Loucy (cell line): ENCODE results near the gene ITPK1.

Experiments used
- H2AFZ ChIP-seq: fragments of 200-600 bp; sonication (generic); 2 replicates; pipeline ENCODE4 v1.6.0; 2016; ENCODE audit warnings: antibody characterized with exemption, mild to moderate bottlenecking, low read length, moderate library complexity
- H3F3A ChIP-seq: fragments of 200-600 bp; 2 replicates; pipeline ENCODE4 v1.6.0; 2016; ENCODE audit warnings: antibody characterized with exemption, low read depth, mild to moderate bottlenecking
- H3K27me3 ChIP-seq: fragments of 200-600 bp; sonication (generic); 2 replicates; pipeline ENCODE4 v1.6.1; 2014; ENCODE audit warnings: low read length, mild to moderate bottlenecking; ENCODE audit not compliant: insufficient read depth, poor library complexity, severe bottlenecking
- H3K36me3 ChIP-seq: fragments of 200-600 bp; sonication (generic); 2 replicates; pipeline ENCODE4 v1.6.1; 2016; ENCODE audit warnings: low read length; ENCODE audit not compliant: insufficient read depth
- H3K4me1 ChIP-seq: fragments of 200-600 bp; sonication (generic); 2 replicates; pipeline ENCODE4 v1.5.1; 2014; ENCODE audit warnings: low read length, mild to moderate bottlenecking; ENCODE audit not compliant: insufficient read depth, poor library complexity, severe bottlenecking
- H3K4me2 ChIP-seq: fragments of 200-600 bp; sonication (generic); 2 replicates; pipeline ENCODE4 v1.6.0; 2014; ENCODE audit warnings: antibody characterized with exemption, low read length, low read depth, mild to moderate bottlenecking; ENCODE audit not compliant: poor library complexity, severe bottlenecking
- H3K4me3 ChIP-seq: fragments of 200-600 bp; sonication (generic); 2 replicates; pipeline ENCODE4 v1.5.1; 2014; ENCODE audit warnings: low read length, mild to moderate bottlenecking, mixed read lengths; ENCODE audit not compliant: poor library complexity, severe bottlenecking
- H3K79me2 ChIP-seq: fragments of 200-600 bp; sonication (generic); 2 replicates; pipeline ENCODE4 v1.6.1; 2014; ENCODE audit warnings: low read length; ENCODE audit not compliant: insufficient read depth
- H3K9ac ChIP-seq: fragments of 200-600 bp; sonication (generic); 2 replicates; pipeline ENCODE4 v1.6.0; 2014; ENCODE audit warnings: mild to moderate bottlenecking, low read depth, low read length, moderate library complexity; ENCODE audit not compliant: poor library complexity, severe bottlenecking
- H3K9me2 ChIP-seq: fragments of 200-600 bp; sonication (generic); replicated peaks from 2 replicates; pipeline ENCODE4 v1.6.1; 2016; ENCODE audit warnings: low read depth, low read length, mixed read lengths
- H3K9me3 ChIP-seq: fragments of 200-600 bp; sonication (generic); 2 replicates; pipeline ENCODE4 v1.6.1; 2014; ENCODE audit warnings: mild to moderate bottlenecking, antibody characterized with exemption, low read length, low read depth; ENCODE audit not compliant: insufficient read depth
- H4K20me1 ChIP-seq: fragments of 200-600 bp; sonication (generic); 2 replicates; pipeline ENCODE4 v1.6.0; 2014; ENCODE audit warnings: antibody characterized with exemption, low read length, mild to moderate bottlenecking; ENCODE audit not compliant: insufficient read depth, poor library complexity, severe bottlenecking
- EZH2phosphoT487 ChIP-seq: fragments of 200-600 bp; IDR thresholded peaks from 2 replicates; pipeline ENCODE4 v1.6.1; 2018; ENCODE audit warnings: antibody characterized with exemption, mild to moderate bottlenecking, moderate library complexity, borderline replicate concordance
- TF ChIP-seq, protein P1 (sequence below): fragments of 200-600 bp; sonication (generic); conservative IDR thresholded peaks from 2 replicates; pipeline ENCODE4 v1.5.1; 2014; ENCODE audit warnings: mild to moderate bottlenecking, antibody characterized with exemption, low read length

ITPK1 gene

DNA sequence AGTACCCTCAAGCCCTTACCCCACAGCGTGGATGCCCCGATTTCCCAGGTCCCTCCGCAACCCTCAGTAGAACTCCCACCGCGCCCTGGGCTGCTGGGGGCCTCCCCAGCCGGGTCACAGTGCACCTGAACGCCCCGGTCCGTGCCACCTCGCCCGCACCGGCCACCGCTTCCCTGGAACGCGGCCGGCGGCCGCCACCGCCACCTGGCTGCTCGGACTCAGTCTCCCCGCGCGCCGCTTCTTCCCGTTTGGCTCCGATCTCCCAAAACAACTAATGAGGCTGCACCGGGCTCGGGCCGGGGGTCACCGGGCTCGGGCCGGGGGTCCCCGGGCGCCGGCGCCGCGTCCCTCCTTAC is 1.0 kb downstream of the ITPK1 start:
- Histone ChIP-seq H3F3A (no peaks in the 10 kb centered on the region), H2AFZ (peak overlapping the region; percentile 91), H3K36me3 (no peaks in the 10 kb centered on the region), H3K4me2 (peak overlapping the region; percentile 74), H3K9me3 (no peaks in the 10 kb centered on the region), H3K9me2 (no peaks in the 10 kb centered on the region), H3K4me1 (peaks cover 40% of the 10 kb centered on the region), H3K79me2 (peaks cover 47% of the 10 kb centered on the region), H4K20me1 (peaks cover 18% of the 10 kb centered on the region), H3K9ac (peak overlapping the region; percentile 85), H3K27me3 (no peaks in the 10 kb centered on the region), H3K4me3 (peak overlapping the region; percentile 96)
- TF ChIP-seq EZH2phosphoT487, result no peak
- TF ChIP-seq, protein P1, sequence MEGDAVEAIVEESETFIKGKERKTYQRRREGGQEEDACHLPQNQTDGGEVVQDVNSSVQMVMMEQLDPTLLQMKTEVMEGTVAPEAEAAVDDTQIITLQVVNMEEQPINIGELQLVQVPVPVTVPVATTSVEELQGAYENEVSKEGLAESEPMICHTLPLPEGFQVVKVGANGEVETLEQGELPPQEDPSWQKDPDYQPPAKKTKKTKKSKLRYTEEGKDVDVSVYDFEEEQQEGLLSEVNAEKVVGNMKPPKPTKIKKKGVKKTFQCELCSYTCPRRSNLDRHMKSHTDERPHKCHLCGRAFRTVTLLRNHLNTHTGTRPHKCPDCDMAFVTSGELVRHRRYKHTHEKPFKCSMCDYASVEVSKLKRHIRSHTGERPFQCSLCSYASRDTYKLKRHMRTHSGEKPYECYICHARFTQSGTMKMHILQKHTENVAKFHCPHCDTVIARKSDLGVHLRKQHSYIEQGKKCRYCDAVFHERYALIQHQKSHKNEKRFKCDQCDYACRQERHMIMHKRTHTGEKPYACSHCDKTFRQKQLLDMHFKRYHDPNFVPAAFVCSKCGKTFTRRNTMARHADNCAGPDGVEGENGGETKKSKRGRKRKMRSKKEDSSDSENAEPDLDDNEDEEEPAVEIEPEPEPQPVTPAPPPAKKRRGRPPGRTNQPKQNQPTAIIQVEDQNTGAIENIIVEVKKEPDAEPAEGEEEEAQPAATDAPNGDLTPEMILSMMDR, result 0 out of 2 replicates have a peak, but pooled peaks have one; percentile 12

DNA sequence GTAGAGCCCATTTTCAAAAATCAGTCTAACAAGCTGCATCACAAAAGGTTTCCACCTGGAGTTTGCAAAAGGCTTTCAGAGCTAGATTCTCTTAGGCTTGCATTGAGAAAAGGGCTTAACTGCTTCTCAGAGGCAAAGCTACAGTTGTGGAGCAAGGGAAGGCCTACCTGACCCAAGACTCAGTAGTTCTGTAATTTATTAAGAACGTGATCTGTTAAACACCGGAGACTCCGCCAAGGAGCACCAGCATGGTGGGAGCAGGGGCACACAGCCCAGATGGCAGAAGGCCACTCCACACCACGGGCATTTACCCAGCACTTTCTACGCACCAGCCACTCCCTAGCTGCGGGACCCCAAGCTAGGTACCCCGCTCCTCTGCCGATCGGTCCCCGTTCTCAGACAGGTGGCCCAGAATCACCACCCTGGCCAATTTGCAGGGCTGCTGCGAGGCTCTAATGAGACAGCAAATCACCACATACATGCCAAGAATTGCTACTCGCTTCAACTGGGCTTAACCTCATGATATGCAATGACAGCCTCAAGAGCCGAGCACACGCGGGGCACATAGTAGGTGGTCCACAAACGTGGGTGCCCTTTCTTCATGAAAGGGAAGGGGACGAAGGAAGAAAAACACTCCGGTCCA is 1.5 kb downstream of the ITPK1 start:
- H3K4me2 ChIP-seq, result peak overlapping the region; percentile 74
- H3K9me2 ChIP-seq, result no peaks in the 10 kb centered on the region
- peak overlapping the region; percentile 96 for H3K4me3 ChIP-seq
- no peaks in the 10 kb centered on the region for H3K27me3 ChIP-seq
- peaks cover 52% of the 10 kb centered on the region for H3K79me2 ChIP-seq
- TF ChIP-seq, protein P1, result no peak
- no peak for TF ChIP-seq EZH2phosphoT487
- H3K4me1 ChIP-seq, result peaks cover 45% of the 10 kb centered on the region
- H3F3A ChIP-seq, result no peaks in the 10 kb centered on the region
- H3K9ac ChIP-seq, result peak overlapping the region; percentile 85
- peak overlapping the region; percentile 91; the same call in 1 of the 2 replicates for H2AFZ ChIP-seq
- H4K20me1 ChIP-seq, result peaks cover 18% of the 10 kb centered on the region
- no peaks in the 10 kb centered on the region for H3K36me3 ChIP-seq
- no peaks in the 10 kb centered on the region for H3K9me3 ChIP-seq

DNA sequence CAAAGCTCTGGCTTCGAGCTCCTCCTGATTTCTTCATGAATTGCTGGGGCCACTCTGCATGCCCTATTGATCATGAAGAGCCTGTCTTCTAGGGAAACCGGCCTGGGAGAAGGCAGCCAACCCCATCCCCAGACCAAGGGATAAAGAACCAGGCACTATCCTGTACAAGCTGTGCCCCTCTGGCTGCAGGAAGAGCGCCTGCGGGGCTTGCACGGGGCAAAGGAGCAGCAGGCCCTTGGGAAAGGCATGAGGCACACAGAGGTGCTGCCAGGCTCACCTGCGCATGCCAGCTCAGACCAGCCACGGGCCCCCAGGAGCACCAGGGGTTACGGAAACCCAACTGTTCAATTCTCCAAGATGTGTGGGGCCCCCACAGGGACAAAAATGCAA is 2.1 kb downstream of the ITPK1 start:
- Histone ChIP-seq H4K20me1 (peaks cover 18% of the 10 kb centered on the region), H3K4me3 (peak overlapping the region; percentile 96), H3K4me1 (peaks cover 48% of the 10 kb centered on the region), H3K9me3 (no peaks in the 10 kb centered on the region), H3K36me3 (no peaks in the 10 kb centered on the region), H3K9me2 (no peaks in the 10 kb centered on the region), H3K4me2 (peak overlapping the region; percentile 74), H2AFZ (no peak overlapping the region), H3K27me3 (no peaks in the 10 kb centered on the region), H3K9ac (peak overlapping the region; percentile 85), H3K79me2 (peaks cover 57% of the 10 kb centered on the region), H3F3A (no peaks in the 10 kb centered on the region)
- TF ChIP-seq, protein P1, result no peak
- TF ChIP-seq EZH2phosphoT487, result no peak
